ENCODE results near the gene TRDN. TPM values are rescaled to one million over a fixed set of nuclear protein-coding genes. Genes with fewer than 3 reads are reported as not detected.

Gene TRDN
- total RNA-seq, 3 donors from 2014 or later = 0.96 TPM; not detected in 2

GRCh38 chr6:123533862-123534648, 102.7 kb downstream of the TRDN start:
- intact Hi-C loops (cut with DNase I; ENCODE audit: low total_unique reads) = no loop called here
- no peaks in the 10 kb centered on the region for H3K27me3 ChIP-seq
- H3K4me1 ChIP-seq = no peaks in the 10 kb centered on the region
- no peaks in the 10 kb centered on the region for H3K36me3 ChIP-seq
- no peak overlapping the region for H3K4me3 ChIP-seq
- no peak for TF ChIP-seq POLR2A (IDR thresholded peaks at IDR 0.05)
- TF ChIP-seq, protein P1, sequence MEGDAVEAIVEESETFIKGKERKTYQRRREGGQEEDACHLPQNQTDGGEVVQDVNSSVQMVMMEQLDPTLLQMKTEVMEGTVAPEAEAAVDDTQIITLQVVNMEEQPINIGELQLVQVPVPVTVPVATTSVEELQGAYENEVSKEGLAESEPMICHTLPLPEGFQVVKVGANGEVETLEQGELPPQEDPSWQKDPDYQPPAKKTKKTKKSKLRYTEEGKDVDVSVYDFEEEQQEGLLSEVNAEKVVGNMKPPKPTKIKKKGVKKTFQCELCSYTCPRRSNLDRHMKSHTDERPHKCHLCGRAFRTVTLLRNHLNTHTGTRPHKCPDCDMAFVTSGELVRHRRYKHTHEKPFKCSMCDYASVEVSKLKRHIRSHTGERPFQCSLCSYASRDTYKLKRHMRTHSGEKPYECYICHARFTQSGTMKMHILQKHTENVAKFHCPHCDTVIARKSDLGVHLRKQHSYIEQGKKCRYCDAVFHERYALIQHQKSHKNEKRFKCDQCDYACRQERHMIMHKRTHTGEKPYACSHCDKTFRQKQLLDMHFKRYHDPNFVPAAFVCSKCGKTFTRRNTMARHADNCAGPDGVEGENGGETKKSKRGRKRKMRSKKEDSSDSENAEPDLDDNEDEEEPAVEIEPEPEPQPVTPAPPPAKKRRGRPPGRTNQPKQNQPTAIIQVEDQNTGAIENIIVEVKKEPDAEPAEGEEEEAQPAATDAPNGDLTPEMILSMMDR (IDR thresholded peaks at IDR 0.05) = no peak
- no peak for TF ChIP-seq POLR2AphosphoS5 (IDR thresholded peaks at IDR 0.05)
- H3K9me3 ChIP-seq = no peaks in the 10 kb centered on the region
- DNase-seq (ENCODE audit: low spot score in 2 of 2) = no peak
- no peak overlapping the region for H3K27ac ChIP-seq

DNA sequence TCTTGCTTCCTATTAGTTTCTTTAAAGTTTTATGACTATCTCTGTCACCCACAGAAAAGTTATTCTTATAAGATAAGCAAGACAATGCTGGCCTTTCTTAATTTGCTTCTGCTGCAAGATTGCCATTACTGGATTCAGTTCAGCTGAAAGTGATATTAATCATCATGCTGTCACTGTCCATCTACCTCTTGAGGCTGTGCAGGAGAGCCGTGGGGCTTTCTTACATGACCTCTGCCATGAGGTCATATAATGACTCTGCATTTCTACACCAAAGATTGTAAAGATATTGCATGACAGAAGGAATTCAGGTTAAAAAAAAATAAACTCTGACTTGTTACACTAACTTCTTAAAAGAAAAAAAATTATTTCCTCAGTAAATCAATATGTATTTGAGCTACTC, 106.9 kb downstream of the TRDN start:
- intact Hi-C loops (cut with DNase I; ENCODE audit: low total_unique reads) = no loop called here
- Histone ChIP-seq H3K27me3 (no peaks in the 10 kb centered on the region), H3K36me3 (no peaks in the 10 kb centered on the region), H3K4me3 (no peak overlapping the region), H3K4me1 (no peaks in the 10 kb centered on the region), H3K9me3 (no peaks in the 10 kb centered on the region), H3K27ac (no peak overlapping the region)
- no peak for DNase-seq (ENCODE audit: low spot score in 2 of 2)
- TF ChIP-seq POLR2AphosphoS5 (IDR thresholded peaks at IDR 0.05) = no peak
- TF ChIP-seq, protein P1 (IDR thresholded peaks at IDR 0.05) = no peak

DNA sequence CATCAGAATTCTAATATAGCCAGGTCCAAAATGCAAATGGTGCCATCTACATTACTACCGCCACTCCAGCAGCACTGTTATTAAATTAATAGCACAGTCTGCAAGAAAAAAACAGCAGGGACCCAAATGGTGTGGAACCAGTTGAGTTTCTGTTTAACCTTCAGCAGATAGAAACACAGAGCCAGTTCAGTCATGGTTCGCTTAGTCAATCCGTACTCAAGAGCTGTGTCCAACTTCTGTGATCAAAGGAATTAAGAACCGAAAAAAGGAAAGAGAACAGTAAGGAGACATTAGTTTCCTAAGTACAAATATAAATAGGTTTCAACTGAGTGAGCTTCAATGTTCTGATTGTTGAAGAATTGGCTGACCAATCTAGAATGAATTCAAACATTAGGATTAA, 107.7 kb downstream of the TRDN start:
- Histone ChIP-seq H3K9me3 (no peaks in the 10 kb centered on the region), H3K36me3 (no peaks in the 10 kb centered on the region), H3K4me1 (no peaks in the 10 kb centered on the region), H3K27ac (no peak overlapping the region), H3K4me3 (no peak overlapping the region), H3K27me3 (no peaks in the 10 kb centered on the region)
- DNase-seq (ENCODE audit: low spot score in 2 of 2) = no peak
- intact Hi-C loops (cut with DNase I; ENCODE audit: low total_unique reads) = no loop called here
- TF ChIP-seq, protein P1 (IDR thresholded peaks at IDR 0.05) = no peak
- TF ChIP-seq POLR2A (IDR thresholded peaks at IDR 0.05) (no peak), POLR2AphosphoS5 (IDR thresholded peaks at IDR 0.05) (no peak)

GRCh38 chr6:123527406-123527805, 109.3 kb downstream of the TRDN start:
- no peak overlapping the region for H3K4me3 ChIP-seq
- no peaks in the 10 kb centered on the region for H3K27me3 ChIP-seq
- intact Hi-C loops (cut with DNase I; ENCODE audit: low total_unique reads) = no loop called here
- TF ChIP-seq POLR2A (IDR thresholded peaks at IDR 0.05) = no peak
- TF ChIP-seq, protein P1 (IDR thresholded peaks at IDR 0.05) = no peak
- TF ChIP-seq POLR2AphosphoS5 (IDR thresholded peaks at IDR 0.05) = no peak
- H3K4me1 ChIP-seq = no peaks in the 10 kb centered on the region
- no peak for DNase-seq (ENCODE audit: low spot score in 2 of 2)
- H3K36me3 ChIP-seq = no peaks in the 10 kb centered on the region
- no peaks in the 10 kb centered on the region for H3K9me3 ChIP-seq
- no peak overlapping the region for H3K27ac ChIP-seq

- Histone ChIP-seq H3K36me3 (no peaks in the 10 kb centered on the region), H3K4me1 (no peaks in the 10 kb centered on the region), H3K27ac (no peak overlapping the region), H3K9me3 (no peaks in the 10 kb centered on the region), H3K27me3 (no peaks in the 10 kb centered on the region), H3K4me3 (no peak overlapping the region)
- TF ChIP-seq POLR2A (IDR thresholded peaks at IDR 0.05) (no peak), POLR2AphosphoS5 (IDR thresholded peaks at IDR 0.05) (no peak)
- TF ChIP-seq, protein P1 (IDR thresholded peaks at IDR 0.05) = no peak
- intact Hi-C loops (cut with DNase I; ENCODE audit: low total_unique reads) = no loop called here
- no peak for DNase-seq (ENCODE audit: low spot score in 2 of 2)
These were observed 110.6 kb downstream of the TRDN start for GRCh38 chr6:123526128-123526527.

All from breast epithelium (tissue), 4 donors.